A549 (cell line): ENCODE data around the gene KAT2B. TPM values are rescaled to one million over a fixed set of nuclear protein-coding genes. Genes with fewer than 3 reads are reported as not detected.

Experiments used
- ATAC-seq, 2 experiments: fragments of 200-7000 bp in 1 of 2; fragments of >200 bp in 1 of 2; cut with Nextera tagmentation in 1 of 2; cut with Tn5 transposase in 1 of 2; 3 replicates each; pipeline versions ENCODE4 v1.8.0 to v1.9.1; 2018 to 2020; ENCODE audit warnings: mild to moderate bottlenecking in 1 of 2, moderate library complexity in 1 of 2
- CTCF ChIA-PET: fragments of 300-600 bp; sonication (Branson Sonifier 250); formaldehyde crosslinking; extraction: SDS; loops from one replicate; lab custom pipeline; 2021; ENCODE audit warnings: antibody characterized with exemption, inconsistent platforms; lab: Yijun Ruan, JAX
- POLR2A ChIA-PET: fragments of 350-600 bp; formaldehyde crosslinking; extraction: SDS; loops from one replicate; lab custom pipeline; 2021; ENCODE audit warnings: antibody characterized with exemption, inconsistent platforms; lab: Yijun Ruan, JAX
- DNase-seq, 2 experiments: peaks; one replicate each; pipeline versions ENCODE4 v3.0.0 to v3.0.0-alpha.2; 2011 to 2016; ENCODE audit warnings: low read depth in 1 of 2, low spot score in 1 of 2
- FAIRE-seq: peaks from 2 replicates; lab custom pipeline; 2011; peaks lifted over from hg19 to GRCh38; lab: Jason Lieb, UNC
- H3K27ac ChIP-seq, 2 experiments: fragments of >200 bp; sonication (Bioruptor Twin); formaldehyde crosslinking; 3 replicates each; pipeline ENCODE4 v1.5.1; 2016 to 2017
- H3K4me1 ChIP-seq: fragments of >200 bp; sonication (Bioruptor Twin); formaldehyde crosslinking; 3 replicates; pipeline ENCODE4 v1.6.1; 2016
- H3K4me2 ChIP-seq: fragments of >200 bp; sonication (Bioruptor Twin); formaldehyde crosslinking; 3 replicates; pipeline ENCODE4 v1.6.1; 2016
- H3K4me3 ChIP-seq: fragments of >200 bp; sonication (Bioruptor Twin); formaldehyde crosslinking; 3 replicates; pipeline ENCODE4 v1.5.1; 2016
- H3K9me3 ChIP-seq: fragments of >200 bp; sonication (Bioruptor Twin); formaldehyde crosslinking; 3 replicates; pipeline ENCODE4 v1.6.1; 2016
- CBX8 ChIP-seq: fragments of 200-600 bp; sonication (generic); IDR thresholded peaks from 2 replicates; pipeline ENCODE4 v1.6.1; 2016
- CHD2 ChIP-seq: fragments of 150-350 bp; IDR thresholded peaks from 2 replicates; pipeline ENCODE4 v1.6.1; 2014; ENCODE audit warnings: low read length; ENCODE audit not compliant: partially characterized antibody
- EHF ChIP-seq: fragments of 250-450 bp; sonication (Bioruptor Pico); IDR thresholded peaks from 2 replicates; pipeline ENCODE4 v1.5.0; 2020; ENCODE audit warnings: mild to moderate bottlenecking
- HOXA7 ChIP-seq: fragments of 250-450 bp; sonication (Bioruptor Pico); IDR thresholded peaks from 2 replicates; pipeline ENCODE4 v1.5.0; 2020; ENCODE audit warnings: mild to moderate bottlenecking, moderate library complexity
- JUN ChIP-seq, 2 experiments: fragments of >200 bp; sonication (Bioruptor Twin); formaldehyde crosslinking; IDR thresholded peaks; 2 replicates in 1 of 2; 3 replicates in 1 of 2; pipeline ENCODE4 v1.6.1; 2016 to 2017
- JUNB ChIP-seq: fragments of >200 bp; sonication (Bioruptor Twin); formaldehyde crosslinking; IDR thresholded peaks from 2 replicates; pipeline ENCODE4 v1.6.1; 2016
- KDM1A ChIP-seq: fragments of 200-600 bp; sonication (generic); IDR thresholded peaks from 2 replicates; pipeline ENCODE4 v1.6.1; 2016; ENCODE audit warnings: low read depth, mild to moderate bottlenecking
- KDM5A ChIP-seq: fragments of 200-600 bp; sonication (generic); IDR thresholded peaks from 2 replicates; pipeline ENCODE4 v1.6.1; 2016; ENCODE audit warnings: antibody characterized with exemption, mild to moderate bottlenecking
- MAZ ChIP-seq: fragments of 150-350 bp; IDR thresholded peaks from 2 replicates; pipeline ENCODE4 v1.6.1; 2014; ENCODE audit warnings: antibody characterized with exemption, low read depth, low read length, borderline replicate concordance
- NFE2L2 ChIP-seq: fragments of 150-350 bp; conservative IDR thresholded peaks from 2 replicates; pipeline ENCODE4 v1.6.1; 2014; ENCODE audit warnings: low read length
- NR3C1 ChIP-seq: fragments of >200 bp; sonication (Bioruptor Twin); formaldehyde crosslinking; IDR thresholded peaks from 3 replicates; pipeline ENCODE4 v1.6.1; 2017
- PHF8 ChIP-seq: fragments of 200-600 bp; sonication (generic); IDR thresholded peaks from 2 replicates; pipeline ENCODE4 v1.6.1; 2016; ENCODE audit warnings: low read depth, mild to moderate bottlenecking, antibody characterized with exemption, moderate library complexity, borderline replicate concordance
- POLR2A ChIP-seq: IDR thresholded peaks from 2 replicates; pipeline ENCODE4 v1.6.1; 2012; ENCODE audit warnings: mild to moderate bottlenecking, low read length
- RAD21 ChIP-seq, 2 experiments: fragments of >200 bp in 1 of 2; sonication (Bioruptor Twin) in 1 of 2; formaldehyde crosslinking in 1 of 2; IDR thresholded peaks in 1 of 2; conservative IDR thresholded peaks in 1 of 2; 2 replicates in 1 of 2; 3 replicates in 1 of 2; pipeline ENCODE4 v1.6.1; 2012 to 2018; ENCODE audit warnings: inconsistent platforms in 1 of 2
- RNF2 ChIP-seq: fragments of 200-600 bp; sonication (generic); IDR thresholded peaks from 2 replicates; pipeline ENCODE4 v1.6.1; 2016; ENCODE audit warnings: low read depth, mild to moderate bottlenecking, antibody characterized with exemption, moderate library complexity, borderline replicate concordance
- SMC3 ChIP-seq: fragments of >200 bp; sonication (Bioruptor Twin); formaldehyde crosslinking; IDR thresholded peaks from 3 replicates; pipeline ENCODE4 v1.6.1; 2018; ENCODE audit warnings: inconsistent platforms
- TFCP2L1 ChIP-seq: fragments of 250-450 bp; sonication (Bioruptor Pico); IDR thresholded peaks from 2 replicates; pipeline ENCODE4 v1.5.0; 2021; ENCODE audit warnings: mild to moderate bottlenecking
- TP53 ChIP-seq: fragments of 250-450 bp; sonication (Bioruptor Pico); IDR thresholded peaks from 2 replicates; pipeline ENCODE4 v1.5.0; 2021; ENCODE audit warnings: mild to moderate bottlenecking, moderate library complexity
- ZNF302 ChIP-seq: fragments of 250-450 bp; sonication (Bioruptor Pico); IDR thresholded peaks from 2 replicates; pipeline ENCODE4 v1.9.0; 2021; ENCODE audit warnings: inconsistent platforms, mild to moderate bottlenecking, moderate library complexity
- ZSCAN20 ChIP-seq: fragments of 250-450 bp; sonication (Bioruptor Pico); IDR thresholded peaks from 2 replicates; pipeline ENCODE4 v1.8.0; 2022; ENCODE audit warnings: mild to moderate bottlenecking, moderate library complexity
- WGBS: methylation state at CpG from one replicate; pipeline ENCODE4 v1.1.6; 2017; ENCODE audit errors: missing lambda C conversion rate; 5-methylcytosine and 5-hydroxymethylcytosine counted together
- polyA minus RNA-seq: library from RNA; depleted of rRNA, polyadenylated mRNA; stranded (reverse); fragments of >200 nt; gene quantifications from 2 replicates; pipeline ENCODE4 v1.2.3, GENCODE V29; 2011; rRNA and poly(A)+ RNA removed
- polyA plus RNA-seq, 4 experiments: library from polyadenylated mRNA; depleted of rRNA in 3 of 4; stranded (reverse); fragments of >200 nt; fragmentation: RNase III in 1 of 4; extraction: RNeasy Plus Mini Kit Qiagen cat#74134 plus additional on column Dnase treatment in 1 of 4; gene quantifications; 2 replicates in 3 of 4; 3 replicates in 1 of 4; pipeline ENCODE4 v1.2.3, GENCODE V29; 2011 to 2017
- TF ChIP-seq, protein P1 (sequence below): fragments of 250-450 bp; sonication (Bioruptor Pico); IDR thresholded peaks from 2 replicates; pipeline ENCODE4 v1.5.0; 2020; ENCODE audit warnings: low read depth, mild to moderate bottlenecking, moderate library complexity
- TF ChIP-seq, protein P2 (sequence below): IDR thresholded peaks from 2 replicates; pipeline ENCODE4 v1.6.1; 2012
- TF ChIP-seq, protein P3 (sequence below): fragments of 250-450 bp; sonication (Bioruptor Pico); IDR thresholded peaks from 2 replicates; pipeline ENCODE4 v1.5.0; 2021; ENCODE audit warnings: mild to moderate bottlenecking, moderate library complexity, borderline replicate concordance
- TF ChIP-seq, protein P4 (sequence below): fragments of >200 bp; sonication (Bioruptor Twin); formaldehyde crosslinking; IDR thresholded peaks from 3 replicates; pipeline ENCODE4 v1.6.1; 2016
- TF ChIP-seq, protein P5 (sequence below): fragments of >200 bp; sonication (Bioruptor Twin); formaldehyde crosslinking; IDR thresholded peaks from 3 replicates; pipeline ENCODE4 v1.5.1; 2016

KAT2B gene
- 9.8 and 11.9 TPM in 2 replicates for polyA plus RNA-seq (2011; rRNA removed)
- polyA plus RNA-seq (2012; cell fraction: cytosol; rRNA removed): 2.7 and 3.1 TPM in 2 replicates
- 1.0 and 1.8 TPM in 2 replicates for polyA plus RNA-seq (2012; cell fraction: nucleus; rRNA removed)
- polyA plus RNA-seq (2017; fragmentation: RNase III; extraction: RNeasy Plus Mini Kit Qiagen cat#74134 plus additional on column Dnase treatment): 7.1 to 7.4 TPM (median 7.2 TPM) in 3 replicates
- polyA minus RNA-seq: 4.0 and 4.5 TPM in 2 replicates

DNA sequence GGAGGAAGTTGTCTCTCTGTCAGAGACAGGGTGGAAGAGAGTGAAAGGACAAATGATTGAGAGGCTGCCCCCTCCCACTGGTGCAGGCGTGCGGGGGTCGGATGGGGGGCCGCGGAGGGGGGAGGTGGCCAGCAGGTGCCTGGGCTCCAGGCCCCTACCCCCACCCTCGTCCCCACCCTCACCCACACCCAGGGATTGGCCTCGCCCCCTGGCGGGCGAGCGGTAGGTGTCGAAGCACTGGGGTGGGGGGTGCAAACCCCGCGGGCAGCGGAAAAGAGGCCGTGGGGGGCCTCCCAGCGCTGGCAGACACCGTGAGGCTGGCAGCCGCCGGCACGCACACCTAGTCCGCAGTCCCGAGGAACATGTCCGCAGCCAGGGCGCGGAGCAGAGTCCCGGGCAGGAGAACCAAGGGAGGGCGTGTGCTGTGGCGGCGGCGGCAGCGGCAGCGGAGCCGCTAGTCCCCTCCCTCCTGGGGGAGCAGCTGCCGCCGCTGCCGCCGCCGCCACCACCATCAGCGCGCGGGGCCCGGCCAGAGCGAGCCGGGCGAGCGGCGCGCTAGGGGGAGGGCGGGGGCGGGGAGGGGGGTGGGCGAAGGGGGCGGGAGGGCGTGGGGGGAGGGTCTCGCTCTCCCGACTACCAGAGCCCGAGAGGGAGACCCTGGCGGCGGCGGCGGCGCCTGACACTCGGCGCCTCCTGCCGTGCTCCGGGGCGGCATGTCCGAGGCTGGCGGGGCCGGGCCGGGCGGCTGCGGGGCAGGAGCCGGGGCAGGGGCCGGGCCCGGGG lies at the start of gene KAT2B:
Gene KAT2B, plus strand, starts transcription at position 682 of the 783 bp plus-strand sequence. Its CDS starts 32 bp downstream, at position 714.
- peaks cover 26% of the 10 kb centered on the region for H3K4me1 ChIP-seq
- DNase-seq: peak; percentile 74 to 86
- CTCF ChIA-PET: interaction anchor here (0.6 to 2.0 kb wide), 7 partner anchors 10 to 155 kb away, joined by 3 to 8 read pairs (median 4); no protein-coding TSS in a partner anchor
- H3K4me3 ChIP-seq: peak within 1 kb of the TSS; percentile 67
- H3K4me2 ChIP-seq: peak within 1 kb of the TSS; percentile 93
- no peaks in the 10 kb centered on the region for H3K9me3 ChIP-seq
- FAIRE-seq: no peak
- TF ChIP-seq TFCP2L1 (peak; percentile 69; the same call in 1 of the 2 replicates), JUNB (no peak), NFE2L2 (no peak), POLR2A (no peak), MAZ (peak; percentile 97), NR3C1 (no peak), TP53 (no peak), ZSCAN20 (CRISPR knock-in tag) (no peak), CHD2 (peak; percentile 21), KDM5A (no peak), SMC3 (peak; percentile 68), CBX8 (no peak), EHF (CRISPR knock-in tag) (no peak), HOXA7 (CRISPR knock-in tag) (no peak), RAD21 (conservative IDR thresholded peaks at IDR 0.05 in 1 of 2, IDR thresholded peaks at IDR 0.05 in 1 of 2) (peak in 1 of 2 experiments; percentile 53; a peak in 4 of 5 replicates), RNF2 (no peak), ZNF302 (CRISPR knock-in tag) (no peak), JUN (IDR thresholded peaks at IDR 0.05) (peak in 1 of 2 experiments; percentile 29; a peak in 1 of 5 replicates), KDM1A (no peak), PHF8 (peak; percentile 28; the same call in 1 of the 2 replicates)
- TF ChIP-seq, protein P1, sequence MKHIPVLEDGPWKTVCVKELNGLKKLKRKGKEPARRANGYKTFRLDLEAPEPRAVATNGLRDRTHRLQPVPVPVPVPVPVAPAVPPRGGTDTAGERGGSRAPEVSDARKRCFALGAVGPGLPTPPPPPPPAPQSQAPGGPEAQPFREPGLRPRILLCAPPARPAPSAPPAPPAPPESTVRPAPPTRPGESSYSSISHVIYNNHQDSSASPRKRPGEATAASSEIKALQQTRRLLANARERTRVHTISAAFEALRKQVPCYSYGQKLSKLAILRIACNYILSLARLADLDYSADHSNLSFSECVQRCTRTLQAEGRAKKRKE (CRISPR knock-in tag): no peak
- TF ChIP-seq, protein P2, sequence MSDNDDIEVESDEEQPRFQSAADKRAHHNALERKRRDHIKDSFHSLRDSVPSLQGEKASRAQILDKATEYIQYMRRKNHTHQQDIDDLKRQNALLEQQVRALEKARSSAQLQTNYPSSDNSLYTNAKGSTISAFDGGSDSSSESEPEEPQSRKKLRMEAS: peak; percentile 49
- TF ChIP-seq, protein P3, sequence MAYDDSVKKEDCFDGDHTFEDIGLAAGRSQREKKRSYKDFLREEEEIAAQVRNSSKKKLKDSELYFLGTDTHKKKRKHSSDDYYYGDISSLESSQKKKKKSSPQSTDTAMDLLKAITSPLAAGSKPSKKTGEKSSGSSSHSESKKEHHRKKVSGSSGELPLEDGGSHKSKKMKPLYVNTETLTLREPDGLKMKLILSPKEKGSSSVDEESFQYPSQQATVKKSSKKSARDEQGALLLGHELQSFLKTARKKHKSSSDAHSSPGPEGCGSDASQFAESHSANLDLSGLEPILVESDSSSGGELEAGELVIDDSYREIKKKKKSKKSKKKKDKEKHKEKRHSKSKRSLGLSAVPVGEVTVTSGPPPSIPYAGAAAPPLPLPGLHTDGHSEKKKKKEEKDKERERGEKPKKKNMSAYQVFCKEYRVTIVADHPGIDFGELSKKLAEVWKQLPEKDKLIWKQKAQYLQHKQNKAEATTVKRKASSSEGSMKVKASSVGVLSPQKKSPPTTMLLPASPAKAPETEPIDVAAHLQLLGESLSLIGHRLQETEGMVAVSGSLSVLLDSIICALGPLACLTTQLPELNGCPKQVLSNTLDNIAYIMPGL: peak; percentile 82; the same call in 1 of the 2 replicates
- TF ChIP-seq, protein P4, sequence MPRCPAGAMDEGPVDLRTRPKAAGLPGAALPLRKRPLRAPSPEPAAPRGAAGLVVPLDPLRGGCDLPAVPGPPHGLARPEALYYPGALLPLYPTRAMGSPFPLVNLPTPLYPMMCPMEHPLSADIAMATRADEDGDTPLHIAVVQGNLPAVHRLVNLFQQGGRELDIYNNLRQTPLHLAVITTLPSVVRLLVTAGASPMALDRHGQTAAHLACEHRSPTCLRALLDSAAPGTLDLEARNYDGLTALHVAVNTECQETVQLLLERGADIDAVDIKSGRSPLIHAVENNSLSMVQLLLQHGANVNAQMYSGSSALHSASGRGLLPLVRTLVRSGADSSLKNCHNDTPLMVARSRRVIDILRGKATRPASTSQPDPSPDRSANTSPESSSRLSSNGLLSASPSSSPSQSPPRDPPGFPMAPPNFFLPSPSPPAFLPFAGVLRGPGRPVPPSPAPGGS: no peak
- TF ChIP-seq, protein P5, sequence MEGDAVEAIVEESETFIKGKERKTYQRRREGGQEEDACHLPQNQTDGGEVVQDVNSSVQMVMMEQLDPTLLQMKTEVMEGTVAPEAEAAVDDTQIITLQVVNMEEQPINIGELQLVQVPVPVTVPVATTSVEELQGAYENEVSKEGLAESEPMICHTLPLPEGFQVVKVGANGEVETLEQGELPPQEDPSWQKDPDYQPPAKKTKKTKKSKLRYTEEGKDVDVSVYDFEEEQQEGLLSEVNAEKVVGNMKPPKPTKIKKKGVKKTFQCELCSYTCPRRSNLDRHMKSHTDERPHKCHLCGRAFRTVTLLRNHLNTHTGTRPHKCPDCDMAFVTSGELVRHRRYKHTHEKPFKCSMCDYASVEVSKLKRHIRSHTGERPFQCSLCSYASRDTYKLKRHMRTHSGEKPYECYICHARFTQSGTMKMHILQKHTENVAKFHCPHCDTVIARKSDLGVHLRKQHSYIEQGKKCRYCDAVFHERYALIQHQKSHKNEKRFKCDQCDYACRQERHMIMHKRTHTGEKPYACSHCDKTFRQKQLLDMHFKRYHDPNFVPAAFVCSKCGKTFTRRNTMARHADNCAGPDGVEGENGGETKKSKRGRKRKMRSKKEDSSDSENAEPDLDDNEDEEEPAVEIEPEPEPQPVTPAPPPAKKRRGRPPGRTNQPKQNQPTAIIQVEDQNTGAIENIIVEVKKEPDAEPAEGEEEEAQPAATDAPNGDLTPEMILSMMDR: peak; percentile 67
- POLR2A ChIA-PET: interaction anchor here (1.3 kb wide), 1 partner anchor 151 kb away, joined by 6 read pairs; no protein-coding TSS in a partner anchor
- 1% methylated on average over 14 of the region's 75 CpGs for WGBS
- H3K27ac ChIP-seq: peak within 1 kb of the TSS; percentile 86 to 96
- peak; percentile 85 to 90 for ATAC-seq
